HG02970 (cell line): ENCODE measurements around the gene ZNF646.

ENCODE experiments used
- ATAC-seq: cut with Tn5 transposase; IDR thresholded peaks from one replicate; pipeline ENCODE4 v1.9.1; 2021; ENCODE audit warnings: mild to moderate bottlenecking, moderate library complexity, moderate number of reproducible peaks; ENCODE audit not compliant: unreplicated experiment, low FRiP score

ZNF646 gene, protein sequence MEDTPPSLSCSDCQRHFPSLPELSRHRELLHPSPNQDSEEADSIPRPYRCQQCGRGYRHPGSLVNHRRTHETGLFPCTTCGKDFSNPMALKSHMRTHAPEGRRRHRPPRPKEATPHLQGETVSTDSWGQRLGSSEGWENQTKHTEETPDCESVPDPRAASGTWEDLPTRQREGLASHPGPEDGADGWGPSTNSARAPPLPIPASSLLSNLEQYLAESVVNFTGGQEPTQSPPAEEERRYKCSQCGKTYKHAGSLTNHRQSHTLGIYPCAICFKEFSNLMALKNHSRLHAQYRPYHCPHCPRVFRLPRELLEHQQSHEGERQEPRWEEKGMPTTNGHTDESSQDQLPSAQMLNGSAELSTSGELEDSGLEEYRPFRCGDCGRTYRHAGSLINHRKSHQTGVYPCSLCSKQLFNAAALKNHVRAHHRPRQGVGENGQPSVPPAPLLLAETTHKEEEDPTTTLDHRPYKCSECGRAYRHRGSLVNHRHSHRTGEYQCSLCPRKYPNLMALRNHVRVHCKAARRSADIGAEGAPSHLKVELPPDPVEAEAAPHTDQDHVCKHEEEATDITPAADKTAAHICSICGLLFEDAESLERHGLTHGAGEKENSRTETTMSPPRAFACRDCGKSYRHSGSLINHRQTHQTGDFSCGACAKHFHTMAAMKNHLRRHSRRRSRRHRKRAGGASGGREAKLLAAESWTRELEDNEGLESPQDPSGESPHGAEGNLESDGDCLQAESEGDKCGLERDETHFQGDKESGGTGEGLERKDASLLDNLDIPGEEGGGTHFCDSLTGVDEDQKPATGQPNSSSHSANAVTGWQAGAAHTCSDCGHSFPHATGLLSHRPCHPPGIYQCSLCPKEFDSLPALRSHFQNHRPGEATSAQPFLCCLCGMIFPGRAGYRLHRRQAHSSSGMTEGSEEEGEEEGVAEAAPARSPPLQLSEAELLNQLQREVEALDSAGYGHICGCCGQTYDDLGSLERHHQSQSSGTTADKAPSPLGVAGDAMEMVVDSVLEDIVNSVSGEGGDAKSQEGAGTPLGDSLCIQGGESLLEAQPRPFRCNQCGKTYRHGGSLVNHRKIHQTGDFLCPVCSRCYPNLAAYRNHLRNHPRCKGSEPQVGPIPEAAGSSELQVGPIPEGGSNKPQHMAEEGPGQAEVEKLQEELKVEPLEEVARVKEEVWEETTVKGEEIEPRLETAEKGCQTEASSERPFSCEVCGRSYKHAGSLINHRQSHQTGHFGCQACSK (N-terminal part only)

GRCh38 chr16:31073970-31074813, at the start of gene ZNF646, which contains the start of gene ZNF668:
Gene ZNF646, plus strand, starts transcription at chr16:31074422. Its CDS starts 1,903 bp downstream, at chr16:31076325.
Gene ZNF668, minus strand, starts transcription at chr16:31074240. Its CDS starts 9,781 bp downstream, at chr16:31064459.
- peak; percentile 63 for ATAC-seq

DNA sequence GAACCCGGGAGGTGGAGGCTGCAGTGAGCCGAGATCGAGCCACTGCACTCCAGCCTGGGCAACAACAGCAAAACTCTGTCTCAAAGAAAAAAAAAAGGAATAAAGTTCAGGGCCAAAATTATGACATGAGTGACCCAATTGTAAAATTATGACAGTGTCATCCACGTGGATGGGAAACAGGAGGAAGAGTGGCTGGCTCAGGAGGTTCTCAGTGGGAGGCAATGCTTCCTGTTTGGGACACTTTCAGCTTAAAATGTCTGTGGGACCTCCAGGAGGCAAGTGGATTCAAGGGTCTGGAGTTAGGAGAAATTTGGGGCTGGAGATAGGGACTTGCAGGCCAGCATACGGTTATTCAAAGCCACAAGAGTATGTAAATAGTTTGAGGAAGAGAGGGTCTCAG, 48.9 kb upstream of the ZNF646 start:
- ATAC-seq = no peak

DNA sequence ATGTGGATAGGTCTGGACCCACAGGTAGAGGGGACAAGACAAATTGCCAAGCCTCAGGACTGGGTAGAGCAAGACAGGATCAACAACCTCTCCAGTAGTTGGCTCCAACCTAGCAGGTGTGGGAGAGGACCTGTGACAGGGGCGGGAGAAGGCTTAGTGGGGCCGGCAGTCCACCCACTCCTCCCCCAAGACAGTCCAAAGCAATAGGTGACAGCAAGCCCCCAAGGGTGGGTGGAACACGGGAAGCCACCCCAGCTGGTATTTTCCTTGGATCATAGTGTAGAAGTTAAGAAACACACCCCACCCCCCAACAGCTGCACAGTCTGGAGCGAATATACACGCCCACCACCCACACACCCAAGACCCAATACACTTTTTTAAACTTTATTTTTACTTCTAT, 45.0 kb upstream of the ZNF646 start:
- ATAC-seq = no peak

GRCh38 chr16:31031276-31031675, 42.9 kb upstream of the ZNF646 start:
- ATAC-seq = no peak

- ATAC-seq = peak; percentile 81
These were observed 41.2 kb upstream of the ZNF646 start, which contains the start of gene STX4 for GRCh38 chr16:31032736-31033708. Gene STX4, plus strand, starts transcription at chr16:31033558. Its CDS starts 248 bp downstream, at chr16:31033806.

DNA sequence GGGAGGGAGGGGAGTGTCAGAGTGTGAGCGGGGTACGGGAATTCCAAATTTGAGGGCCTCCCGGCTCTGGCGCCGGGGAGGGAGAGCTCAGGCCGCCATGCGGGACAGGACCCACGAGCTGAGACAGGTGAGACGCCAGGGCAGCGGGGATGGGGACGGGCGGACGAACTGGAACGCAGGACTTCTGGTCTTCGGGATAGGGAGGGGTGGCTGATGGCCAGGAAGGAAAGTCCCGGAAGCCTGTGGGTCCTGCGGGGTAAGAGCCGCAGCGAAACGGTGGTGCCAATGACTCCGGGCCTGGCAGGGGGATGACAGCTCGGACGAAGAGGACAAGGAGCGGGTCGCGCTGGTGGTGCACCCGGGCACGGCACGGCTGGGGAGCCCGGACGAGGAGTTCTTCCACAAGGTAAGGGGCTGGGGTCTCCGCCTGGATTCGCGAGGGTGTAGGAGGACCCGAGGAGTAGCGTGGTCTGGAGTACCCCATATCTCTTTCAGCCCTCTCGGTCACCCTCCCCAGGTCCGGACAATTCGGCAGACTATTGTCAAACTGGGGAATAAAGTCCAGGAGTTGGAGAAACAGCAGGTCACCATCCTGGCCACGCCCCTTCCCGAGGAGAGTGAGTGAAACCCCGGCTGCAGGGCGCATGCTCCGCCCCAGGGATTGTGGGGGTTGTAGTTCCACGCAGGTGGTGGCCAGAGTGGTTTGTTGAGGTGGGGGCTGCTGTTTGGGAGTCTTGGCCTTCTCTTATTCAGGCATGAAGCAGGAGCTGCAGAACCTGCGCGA, 40.3 kb upstream of the ZNF646 start:
- ATAC-seq = peak; percentile 32

GRCh38 chr16:31036691-31037090, 37.5 kb upstream of the ZNF646 start:
- no peak for ATAC-seq

GRCh38 chr16:31038993-31039392, 35.2 kb upstream of the ZNF646 start:
- ATAC-seq = no peak

- no peak for ATAC-seq
These were observed 31.4 kb upstream of the ZNF646 start for GRCh38 chr16:31042866-31043265.

DNA sequence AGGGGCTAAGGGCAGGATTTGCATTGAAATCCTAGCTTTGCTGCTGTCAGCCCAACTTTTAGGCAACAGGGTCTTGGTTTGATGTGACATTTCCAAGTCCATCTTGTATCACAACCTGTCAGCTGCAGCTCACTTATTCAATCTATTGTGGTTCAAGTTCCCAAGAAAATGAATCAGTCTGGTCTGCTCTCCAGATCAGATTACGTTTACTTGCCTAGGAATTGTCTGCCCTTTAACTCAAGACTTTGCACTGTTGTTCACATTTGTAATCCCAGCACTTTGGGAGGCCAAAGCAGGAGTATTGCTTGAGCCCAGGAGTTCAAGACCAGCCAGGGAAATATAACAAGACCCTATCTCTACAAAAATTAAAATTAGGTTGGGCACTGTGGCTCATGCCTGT, 30.9 kb upstream of the ZNF646 start:
- no peak for ATAC-seq

- no peak for ATAC-seq
These were observed 30.2 kb upstream of the ZNF646 start for GRCh38 chr16:31043898-31044481.

DNA sequence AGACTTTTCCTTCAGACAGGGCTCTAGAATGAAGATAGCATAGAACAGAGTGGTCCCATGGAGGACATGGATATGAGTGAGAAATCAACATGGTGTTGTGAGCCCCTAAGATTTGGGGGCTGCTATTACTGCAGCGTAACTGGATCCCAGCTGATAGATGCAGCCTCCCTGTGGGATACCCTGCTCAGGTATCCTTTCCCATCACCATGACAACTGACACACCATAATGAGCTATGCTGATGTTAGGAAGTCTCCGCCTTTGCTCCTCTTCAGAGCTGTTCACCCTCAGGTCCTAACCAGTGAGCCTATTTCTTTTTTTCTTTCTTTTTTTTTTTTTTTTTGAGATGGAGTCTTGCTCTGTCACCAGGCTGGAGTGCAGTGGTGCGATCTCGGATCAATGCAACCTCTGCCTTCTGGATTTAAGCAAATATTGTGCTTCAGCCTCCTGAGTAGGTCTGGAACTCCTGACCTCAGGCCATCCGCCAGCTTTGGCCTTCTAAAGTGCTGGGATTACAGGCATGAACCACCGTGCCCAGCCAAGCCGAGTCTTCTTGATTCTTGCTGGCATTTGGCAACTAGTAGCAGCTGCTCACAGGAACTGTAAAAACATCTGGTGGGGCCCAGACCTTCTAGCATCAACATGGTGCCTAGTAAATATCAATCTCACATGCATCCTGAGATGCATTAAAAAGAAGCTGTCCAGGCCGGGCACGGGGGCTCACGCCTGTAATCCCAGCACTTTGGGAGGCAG, 23.8 kb upstream of the ZNF646 start:
- no peak for ATAC-seq

- no peak for ATAC-seq
These were observed 22.1 kb upstream of the ZNF646 start for GRCh38 chr16:31052114-31052513.

GRCh38 chr16:31055613-31056012, 18.6 kb upstream of the ZNF646 start:
- ATAC-seq = no peak

GRCh38 chr16:31061126-31061812, 13.0 kb upstream of the ZNF646 start:
- ATAC-seq = no peak

DNA sequence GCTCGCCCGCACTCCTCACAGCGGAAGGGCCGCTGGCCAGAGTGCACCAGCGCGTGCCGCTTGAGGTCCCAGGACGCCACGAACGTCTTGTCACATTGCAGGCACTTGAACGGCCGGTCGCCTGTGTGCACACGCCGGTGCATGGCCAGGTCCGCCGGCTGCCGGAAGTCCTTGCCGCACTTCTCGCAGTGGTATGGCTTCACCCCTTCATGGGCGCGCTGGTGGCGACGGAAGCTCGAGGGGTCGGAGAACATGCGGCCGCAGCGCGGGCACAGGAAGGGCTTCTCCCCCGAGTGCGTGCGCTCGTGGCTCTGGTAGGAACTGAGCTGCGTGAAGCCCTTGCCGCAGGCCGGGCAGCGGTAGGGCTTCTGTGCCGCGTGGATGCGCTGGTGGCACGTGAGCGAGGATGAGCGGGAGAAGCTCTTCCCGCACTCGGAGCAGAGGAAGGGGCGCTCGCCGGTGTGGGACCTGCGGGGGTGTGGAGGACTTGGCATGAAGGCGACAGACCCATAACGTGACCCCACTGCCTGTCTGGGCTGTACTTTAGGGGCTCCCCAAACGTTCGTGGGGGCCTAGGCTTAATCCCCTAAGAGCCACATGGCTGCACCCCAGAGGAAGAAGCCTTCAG, 12.3 kb upstream of the ZNF646 start:
- no peak for ATAC-seq
